Fibroblast of skin of right biceps (primary cell): ENCODE results near the gene CNTN1.

Source experiments
- DNase-seq: peaks from one replicate; pipeline ENCODE4 v3.0.0-alpha.2; 2013

CNTN1 gene

GRCh38 chr12:40691913-40692764, at the start of gene CNTN1:
TSS of gene CNTN1 (plus strand) at chr12:40692439.
- peak; percentile 62 for DNase-seq

GRCh38 chr12:40643506-40643905, 48.7 kb upstream of the CNTN1 start:
- DNase-seq, result no peak

- DNase-seq, result no peak
Observed at GRCh38 chr12:40643976-40644375, 48.3 kb upstream of the CNTN1 start.

GRCh38 chr12:40644708-40645107, 47.5 kb upstream of the CNTN1 start:
- DNase-seq, result no peak

GRCh38 chr12:40645361-40645760, 46.9 kb upstream of the CNTN1 start:
- DNase-seq, result no peak

- no peak for DNase-seq
Observed at GRCh38 chr12:40646456-40646855, 45.8 kb upstream of the CNTN1 start.

GRCh38 chr12:40646911-40647310, 45.3 kb upstream of the CNTN1 start:
- no peak for DNase-seq

DNA sequence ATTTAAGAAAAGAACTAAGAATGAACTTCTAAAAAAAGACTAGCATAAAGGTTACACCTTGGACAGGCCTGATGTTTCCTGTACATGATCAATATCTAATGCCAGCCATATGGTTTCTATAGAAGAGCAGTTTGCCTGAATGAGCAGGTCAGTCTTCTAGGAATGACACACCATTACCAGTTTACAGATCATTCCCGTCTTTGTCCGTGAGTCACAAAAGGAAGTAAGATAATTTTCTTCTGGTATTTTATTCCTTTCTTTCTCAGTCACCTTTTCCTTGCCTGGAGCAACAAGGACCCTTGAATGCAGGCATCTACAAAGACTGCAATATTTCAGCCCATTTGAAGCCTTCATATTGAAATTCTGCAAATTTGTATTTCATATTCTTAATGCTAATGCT, 44.6 kb upstream of the CNTN1 start:
- no peak for DNase-seq

GRCh38 chr12:40648519-40648918, 43.7 kb upstream of the CNTN1 start:
- no peak for DNase-seq

- no peak for DNase-seq
Observed at GRCh38 chr12:40650038-40650704, 42.1 kb upstream of the CNTN1 start.

DNA sequence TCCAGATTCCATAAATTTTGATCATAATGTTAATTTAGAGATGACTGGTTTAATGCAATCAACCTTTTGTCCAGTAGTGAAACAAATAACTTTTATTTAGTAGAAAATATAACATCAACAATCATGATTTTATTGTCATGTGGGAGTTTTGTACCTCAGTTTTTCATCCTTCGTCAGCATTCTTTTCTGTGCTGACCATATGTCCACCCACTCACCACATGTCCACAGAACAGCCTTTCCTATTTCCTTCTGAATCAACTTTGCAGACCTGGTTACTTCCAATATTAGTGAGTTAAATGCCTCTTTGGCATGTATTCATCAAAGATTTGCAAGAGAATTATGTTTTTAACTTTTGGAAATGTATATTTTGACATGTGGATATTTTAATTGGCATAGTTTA, 36.8 kb upstream of the CNTN1 start:
- DNase-seq, result no peak

DNA sequence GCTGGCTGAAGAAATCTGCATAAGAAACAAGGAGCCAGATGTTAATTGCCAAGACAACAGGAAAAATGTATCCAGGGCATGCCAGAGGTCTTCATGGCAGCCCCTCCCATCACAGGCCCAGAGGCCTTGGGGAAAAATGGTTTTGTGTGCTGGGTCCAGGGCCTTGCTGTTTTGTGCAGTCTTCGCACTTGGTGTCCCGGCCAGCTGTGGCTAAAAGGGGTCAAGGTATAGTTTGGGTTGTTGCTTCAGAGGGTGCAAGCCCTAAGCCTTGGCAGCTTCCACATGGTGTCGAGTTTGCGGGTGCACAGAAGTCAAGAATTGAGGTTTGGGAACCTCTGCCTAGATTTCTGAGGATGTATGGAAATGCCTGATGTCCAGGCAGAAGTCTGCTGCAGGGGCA, 29.9 kb upstream of the CNTN1 start:
- DNase-seq, result no peak

GRCh38 chr12:40663781-40664180, 28.5 kb upstream of the CNTN1 start:
- DNase-seq, result no peak

- DNase-seq, result no peak
Observed at GRCh38 chr12:40668099-40668529, 24.1 kb upstream of the CNTN1 start.

DNA sequence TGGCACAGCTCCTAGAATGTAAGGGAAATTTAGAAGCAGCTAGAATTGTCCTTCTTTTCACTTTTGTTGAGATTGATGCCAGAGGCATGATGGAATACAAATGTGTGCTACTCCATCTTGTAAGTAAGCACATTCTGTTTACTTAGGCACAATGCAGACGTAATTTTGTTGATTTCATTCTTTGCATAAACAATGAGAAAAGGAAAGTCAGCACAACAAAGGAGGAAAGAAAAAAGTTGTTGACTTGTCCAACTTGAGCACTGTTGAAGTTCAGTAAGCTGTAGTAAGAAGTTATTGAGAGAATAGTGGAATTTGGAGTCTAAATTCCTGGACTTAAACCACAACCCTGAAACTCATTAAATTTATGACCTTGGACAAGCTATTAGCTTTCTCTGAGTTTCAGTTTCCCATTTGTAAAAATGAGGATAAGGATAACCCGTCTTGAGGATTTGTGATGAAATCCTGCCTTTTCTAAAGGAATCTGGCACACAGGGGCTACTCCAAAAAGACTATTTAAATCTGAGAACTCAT, 19.4 kb upstream of the CNTN1 start:
- peak; percentile 3 for DNase-seq

GRCh38 chr12:40681148-40681547, 11.1 kb upstream of the CNTN1 start:
- no peak for DNase-seq

DNA sequence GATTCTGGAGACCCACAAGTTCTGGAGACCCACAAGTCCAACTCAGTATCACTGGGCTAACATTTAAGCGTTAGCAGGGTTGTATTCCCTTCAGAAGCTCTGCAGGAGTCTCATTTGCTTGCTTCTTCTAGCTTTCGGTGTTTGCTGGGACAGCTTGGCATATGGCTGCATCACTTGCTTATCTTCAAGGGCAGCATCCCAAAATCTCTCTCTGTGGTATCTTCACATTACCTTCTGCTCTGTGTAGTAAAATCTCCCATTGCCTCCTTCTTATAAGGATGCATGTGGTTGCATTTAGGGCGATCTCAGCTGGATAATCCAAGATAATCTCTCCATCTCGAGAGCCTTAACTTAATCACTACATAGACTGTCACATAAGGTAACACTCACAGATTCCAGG, 7.3 kb upstream of the CNTN1 start:
- DNase-seq, result no peak

- DNase-seq, result no peak
Observed at GRCh38 chr12:40688085-40688725, 4.0 kb upstream of the CNTN1 start.

DNA sequence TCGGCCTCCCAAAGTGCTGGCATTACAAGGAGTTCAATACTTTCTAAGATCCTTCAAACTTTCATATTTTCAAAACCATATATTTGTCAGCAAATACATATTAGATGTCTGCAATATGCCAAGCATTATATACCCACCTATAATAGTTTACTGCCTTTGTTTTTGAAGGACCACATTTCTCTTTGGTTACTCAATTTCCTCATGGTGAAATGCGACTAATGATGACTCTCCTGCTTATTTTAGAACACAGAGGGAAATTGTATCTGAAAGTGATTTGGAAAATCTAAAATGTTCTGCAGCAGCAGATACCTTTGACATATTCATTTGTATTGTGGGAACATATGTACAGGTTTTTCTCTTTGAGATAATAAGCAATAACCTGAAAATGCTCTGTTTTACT, 2.7 kb upstream of the CNTN1 start:
- DNase-seq, result no peak

- no peak for DNase-seq
Observed at GRCh38 chr12:40692765-40693206, 547 bp downstream of the CNTN1 start.

DNA sequence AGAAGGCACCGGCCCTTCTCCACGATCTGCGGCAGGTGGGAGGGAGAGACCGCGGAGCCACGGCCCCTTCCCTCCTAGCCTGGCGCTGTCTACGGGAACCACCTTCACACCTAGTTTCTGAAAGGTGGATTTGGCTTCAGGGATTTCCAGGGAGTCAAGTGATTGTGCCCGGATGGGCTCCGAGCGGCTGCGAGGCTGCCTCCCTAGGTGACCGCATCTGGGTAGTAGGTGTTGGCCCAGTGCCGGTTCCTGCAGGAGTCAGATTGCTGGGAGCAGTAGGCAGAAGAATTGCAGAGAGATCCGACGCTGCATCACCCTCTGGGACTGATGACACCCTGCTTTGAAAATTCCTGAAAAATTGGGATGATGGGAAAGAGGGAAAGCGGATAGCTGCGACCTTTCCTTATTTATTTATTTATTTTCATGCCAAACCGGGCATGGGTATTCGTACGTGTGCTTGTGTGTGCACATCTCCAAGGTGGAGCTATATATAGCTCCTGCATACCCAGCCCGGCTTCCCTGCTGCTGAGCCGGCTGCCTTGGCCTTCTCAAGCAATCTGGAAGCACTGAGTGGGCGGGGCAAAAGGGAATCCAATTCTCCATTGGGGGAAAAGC, 1.1 kb downstream of the CNTN1 start:
- DNase-seq, result peak; percentile 10

GRCh38 chr12:40697566-40698259, 5.5 kb downstream of the CNTN1 start:
- DNase-seq, result no peak
